ENCODE results near the gene TMC2. TPM values are rescaled to one million over a fixed set of nuclear protein-coding genes. Genes with fewer than 3 reads are reported as not detected.

The TMC2 gene
- total and polyA plus RNA-seq, 2 of the 4 experiments (the other 2 are of a cell fraction), result not detected

GRCh38 chr20:2533118-2533517 is 3.3 kb upstream of the TMC2 start:
- no peak for ATAC-seq (ENCODE audit: low read depth)
- dilution Hi-C loops (cut with HindIII; ENCODE audit: low sequenced_read_pairs, unreplicated experiment) (no loop called here), intact Hi-C loops (cut with micrococcal nuclease) (no loop called here), in situ Hi-C loops (cut with MboI; ENCODE audit: low sequenced_read_pairs) (no loop called here)
- Histone ChIP-seq H3K27me3 (ENCODE audit: control insufficient read depth, insufficient read depth, low read length) (peaks cover 49% of the 10 kb centered on the region), H4K20me1 (ENCODE audit: insufficient read depth, low read length) (no peaks in the 10 kb centered on the region), H2BK120ac (ENCODE audit: low read depth, low read length) (no peak overlapping the region), H3K36me3 (ENCODE audit: control insufficient read depth, insufficient read depth, low read length) (no peaks in the 10 kb centered on the region), H2BK15ac (ENCODE audit: low read depth, low read length) (no peak overlapping the region), H4K5ac (ENCODE audit: low read depth, low read length) (no peak overlapping the region), H2AK5ac (ENCODE audit: low read depth, low read length) (no peak overlapping the region), H2AK9ac (replicated peaks; ENCODE audit: low read depth, low read length, poor library complexity) (no peak overlapping the region), H4K91ac (ENCODE audit: insufficient read depth, low read depth, low read length) (no peak overlapping the region), H3K23ac (ENCODE audit: low read depth, low read length) (no peak overlapping the region; the same call in 1 of the 2 replicates), H2BK5ac (ENCODE audit: low read depth, low read length, poor library complexity, severe bottlenecking) (no peak overlapping the region), H3K79me1 (ENCODE audit: low read depth in 1 of 2, low read length in 2 of 2) (no peaks in the 10 kb centered on the region), H3K9me3 (ENCODE audit: control insufficient read depth, insufficient read depth, low read length) (no peaks in the 10 kb centered on the region), H2AFZ (replicated peaks; ENCODE audit: low read length, poor library complexity) (no peak overlapping the region), H4K8ac (ENCODE audit: low read depth in 2 of 2, low read length in 2 of 2) (no peak overlapping the region), H3K14ac (replicated peaks; ENCODE audit: low read depth, low read length) (no peak overlapping the region), H2BK20ac (ENCODE audit: low read depth, low read length) (no peak overlapping the region), H3K4me2 (ENCODE audit: low read depth, low read length) (no peak overlapping the region), H3K9ac (ENCODE audit: low read depth, low read length) (no peak overlapping the region), H3K4me1 (ENCODE audit: control insufficient read depth, insufficient read depth, low read length) (no peaks in the 10 kb centered on the region), H3K18ac (ENCODE audit: low read depth, low read length) (no peak overlapping the region), H3K4me3 (ENCODE audit: insufficient read depth, low read depth, low read length) (no peak overlapping the region), H3K27ac (ENCODE audit: insufficient read depth, low read length) (no peak overlapping the region), H3K56ac (ENCODE audit: extremely low read depth, insufficient read depth, low read length) (no peak overlapping the region), H3K9me1 (ENCODE audit: insufficient read depth, low read length) (no peaks in the 10 kb centered on the region; the same call in 1 of the 2 replicates), H3K4ac (ENCODE audit: low read depth, low read length) (no peak overlapping the region)
- POLR2A ChIA-PET (ENCODE audit: unreplicated experiment), result no interaction called here
- TF ChIP-seq BHLHE40 (IDR thresholded peaks at IDR 0.05; ENCODE audit: low read depth, low read length) (no peak), RAD21 (IDR thresholded peaks at IDR 0.05; ENCODE audit: low read length) (no peak), NFE2L2 (IDR thresholded peaks at IDR 0.05; ENCODE audit: low read depth, low read length) (no peak), ELK1 (IDR thresholded peaks at IDR 0.05; ENCODE audit: borderline replicate concordance, low read depth, low read length) (no peak), RCOR1 (IDR thresholded peaks at IDR 0.05; ENCODE audit: insufficient replicate concordance, low read length) (no peak)
- TF ChIP-seq, protein P1, sequence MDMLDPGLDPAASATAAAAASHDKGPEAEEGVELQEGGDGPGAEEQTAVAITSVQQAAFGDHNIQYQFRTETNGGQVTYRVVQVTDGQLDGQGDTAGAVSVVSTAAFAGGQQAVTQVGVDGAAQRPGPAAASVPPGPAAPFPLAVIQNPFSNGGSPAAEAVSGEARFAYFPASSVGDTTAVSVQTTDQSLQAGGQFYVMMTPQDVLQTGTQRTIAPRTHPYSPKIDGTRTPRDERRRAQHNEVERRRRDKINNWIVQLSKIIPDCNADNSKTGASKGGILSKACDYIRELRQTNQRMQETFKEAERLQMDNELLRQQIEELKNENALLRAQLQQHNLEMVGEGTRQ (IDR thresholded peaks at IDR 0.05; ENCODE audit: low read depth, low read length), result no peak
- no peak for DNase-seq
- CTCF ChIA-PET, result no interaction called here
- no CpG with 5 or more reads among the region's 8 CpGs for WGBS, 2 experiments (ENCODE audit: extremely low coverage in 2 of 2, insufficient read length in 1 of 2)
- BruUV-seq (replicated peaks), result no TSS peak
